Stimulated activated CD8-positive, alpha-beta memory T cell treated with anti-CD3 and anti-CD28 coated beads, Interleukin-7, amount 100 ng/mL, for 1 hour (primary cell): ENCODE data around the gene ELOB.

Experiments used
- DNase-seq, 2 donors: peaks; one replicate each; pipeline ENCODE4 v3.0.0-alpha.2; 2020; ENCODE audit warnings: low read depth in 2 of 2

The ELOB gene

GRCh38 chr16:2777231-2777902 lies at the start of gene ELOB:
TSS of gene ELOB (minus strand) at chr16:2777280. CDS start at chr16:2777239, 41 bp downstream.
- DNase-seq, result peak; percentile 80 to 82

DNA sequence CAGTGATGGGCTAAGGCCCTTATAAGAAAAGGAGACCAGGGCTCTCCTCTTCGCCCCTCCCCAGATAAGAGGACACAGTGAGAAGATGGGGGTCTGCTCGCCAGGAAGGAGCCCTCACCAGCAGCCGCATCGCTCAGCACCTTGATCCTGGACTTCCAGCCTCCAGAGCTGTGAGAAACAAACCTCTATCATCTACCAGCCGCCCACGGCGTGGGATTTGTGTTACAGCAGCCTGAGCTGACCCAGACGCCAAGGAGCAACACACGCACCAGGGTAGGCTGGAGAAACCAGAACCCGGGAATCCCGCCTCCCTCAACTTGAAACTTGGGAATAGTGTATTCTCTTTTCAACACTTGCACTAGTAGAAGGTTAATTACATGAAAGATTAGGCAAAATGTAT lies 48.8 kb upstream of the ELOB start:
- no peak for DNase-seq

- no peak for DNase-seq
Measured at GRCh38 chr16:2825049-2825742, 48.1 kb upstream of the ELOB start.

DNA sequence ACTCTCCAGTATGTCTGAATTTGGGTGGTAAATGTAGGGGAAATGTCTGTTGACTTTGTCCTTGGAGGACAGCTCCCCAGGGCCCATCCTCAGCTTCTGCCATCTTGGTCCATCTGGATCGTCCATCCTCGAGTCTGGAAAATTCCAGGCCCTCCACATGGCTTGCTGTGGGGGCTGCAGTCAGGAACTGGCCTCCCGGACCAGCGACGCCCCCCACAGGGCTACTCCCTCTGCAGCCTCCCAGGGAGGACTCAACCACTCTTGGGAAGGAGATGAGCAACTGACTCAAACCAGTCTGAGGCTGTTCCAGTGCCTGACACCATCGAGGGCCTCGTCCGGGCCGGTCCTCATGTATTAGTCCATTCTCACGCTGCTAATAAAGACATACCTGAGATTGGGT lies 47.5 kb upstream of the ELOB start:
- no peak for DNase-seq

DNA sequence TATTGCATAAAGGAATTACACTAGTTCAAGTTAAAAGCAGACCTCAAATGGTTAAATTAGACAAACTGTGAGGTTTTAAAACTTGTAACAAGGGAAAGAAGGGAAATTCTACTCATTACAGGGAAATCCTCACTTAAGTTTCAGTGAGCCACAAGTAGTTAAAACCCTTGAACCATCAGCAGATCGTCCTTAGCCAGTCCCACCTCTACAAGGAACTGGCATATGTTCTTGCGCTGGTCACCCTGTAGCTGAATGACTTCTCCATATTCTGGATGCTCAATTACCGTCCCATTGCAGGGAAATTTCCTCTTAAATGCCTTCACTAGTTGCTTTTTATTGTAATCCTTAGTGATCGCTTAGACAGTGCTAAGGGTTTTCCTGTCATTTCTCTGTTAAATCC lies 45.4 kb upstream of the ELOB start:
- no peak for DNase-seq

GRCh38 chr16:2822158-2822495 lies 45.0 kb upstream of the ELOB start:
- DNase-seq, result no peak

DNA sequence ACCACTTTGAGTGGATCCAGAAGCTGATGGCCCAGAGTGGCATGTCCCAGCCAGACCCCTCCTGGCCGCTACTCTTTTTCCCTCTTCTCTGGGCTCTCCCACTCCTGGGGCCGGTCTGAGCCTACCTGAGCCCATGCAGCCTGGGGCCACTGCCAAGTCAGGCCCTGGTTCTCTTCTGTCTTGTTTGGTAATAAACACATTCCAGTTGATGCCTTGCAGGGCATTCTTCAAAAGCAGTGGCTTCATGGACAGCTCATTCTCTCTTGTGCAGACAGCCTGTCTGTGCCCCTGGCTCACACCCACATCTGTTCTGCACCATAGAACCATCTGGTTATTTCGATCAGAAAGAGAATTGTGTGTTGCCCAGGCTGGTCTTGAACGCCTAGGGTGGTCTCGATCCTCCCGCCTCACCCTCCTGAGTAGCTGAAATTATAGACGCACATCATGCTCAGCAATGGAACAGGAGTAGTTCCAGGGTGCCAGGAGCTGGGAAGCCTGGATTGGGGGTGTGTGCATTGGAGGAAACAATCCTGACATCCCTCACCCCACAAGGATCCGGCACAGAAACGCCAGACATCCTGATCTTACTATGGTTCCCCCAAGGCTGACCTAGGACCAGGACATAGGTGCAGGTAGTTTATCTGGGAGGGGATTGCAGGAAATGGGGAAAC lies 44.5 kb upstream of the ELOB start:
- no peak for DNase-seq

GRCh38 chr16:2820836-2821486 lies 43.9 kb upstream of the ELOB start:
- DNase-seq, result no peak

DNA sequence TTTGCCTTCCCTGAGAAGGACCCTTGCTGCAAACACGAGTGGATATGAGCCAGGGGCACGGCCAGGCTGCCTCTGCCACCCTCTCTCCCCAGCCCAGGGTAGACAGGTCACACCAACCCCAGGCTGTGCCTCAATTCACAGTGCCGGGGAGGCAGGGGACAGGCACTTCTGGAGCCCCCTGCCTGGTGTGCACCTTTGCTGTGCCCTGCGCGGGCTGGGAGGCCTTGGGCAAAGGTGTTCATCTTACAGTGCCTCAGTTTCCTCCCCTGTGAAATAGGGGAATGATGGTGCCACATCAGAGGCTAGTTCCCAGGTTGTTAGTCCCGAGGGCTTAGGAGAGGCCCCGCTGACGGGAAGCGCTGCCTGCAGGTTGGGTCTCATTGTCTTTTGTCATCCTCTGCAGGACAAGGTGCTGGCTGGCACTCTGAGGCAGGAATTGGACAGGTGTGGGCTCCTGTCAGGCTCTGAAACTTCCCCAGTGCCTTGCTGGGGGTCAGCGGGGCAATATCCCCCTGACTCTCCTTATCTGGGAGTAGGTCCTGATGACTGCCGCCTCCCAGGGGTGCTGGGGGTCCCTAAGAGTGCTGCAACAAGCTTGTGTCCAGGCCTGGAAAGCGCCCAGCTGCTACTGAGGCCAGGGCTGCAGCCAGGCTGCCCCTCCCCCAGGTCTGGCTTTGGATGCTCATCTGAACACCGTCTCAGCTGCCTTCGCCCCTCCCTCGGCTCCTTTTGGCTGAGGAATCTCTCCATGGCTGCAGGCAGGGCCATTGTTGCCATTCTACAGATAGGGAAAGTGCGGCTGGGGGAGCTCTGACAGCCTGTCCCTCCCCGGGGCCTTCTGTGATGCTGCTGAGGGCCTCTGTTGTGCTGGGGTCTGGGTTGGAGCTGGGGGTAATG lies 43.1 kb upstream of the ELOB start:
- no peak for DNase-seq

- DNase-seq, result no peak
Measured at GRCh38 chr16:2819179-2819938, 42.3 kb upstream of the ELOB start.

GRCh38 chr16:2818272-2818876 lies 41.3 kb upstream of the ELOB start:
- no peak for DNase-seq

DNA sequence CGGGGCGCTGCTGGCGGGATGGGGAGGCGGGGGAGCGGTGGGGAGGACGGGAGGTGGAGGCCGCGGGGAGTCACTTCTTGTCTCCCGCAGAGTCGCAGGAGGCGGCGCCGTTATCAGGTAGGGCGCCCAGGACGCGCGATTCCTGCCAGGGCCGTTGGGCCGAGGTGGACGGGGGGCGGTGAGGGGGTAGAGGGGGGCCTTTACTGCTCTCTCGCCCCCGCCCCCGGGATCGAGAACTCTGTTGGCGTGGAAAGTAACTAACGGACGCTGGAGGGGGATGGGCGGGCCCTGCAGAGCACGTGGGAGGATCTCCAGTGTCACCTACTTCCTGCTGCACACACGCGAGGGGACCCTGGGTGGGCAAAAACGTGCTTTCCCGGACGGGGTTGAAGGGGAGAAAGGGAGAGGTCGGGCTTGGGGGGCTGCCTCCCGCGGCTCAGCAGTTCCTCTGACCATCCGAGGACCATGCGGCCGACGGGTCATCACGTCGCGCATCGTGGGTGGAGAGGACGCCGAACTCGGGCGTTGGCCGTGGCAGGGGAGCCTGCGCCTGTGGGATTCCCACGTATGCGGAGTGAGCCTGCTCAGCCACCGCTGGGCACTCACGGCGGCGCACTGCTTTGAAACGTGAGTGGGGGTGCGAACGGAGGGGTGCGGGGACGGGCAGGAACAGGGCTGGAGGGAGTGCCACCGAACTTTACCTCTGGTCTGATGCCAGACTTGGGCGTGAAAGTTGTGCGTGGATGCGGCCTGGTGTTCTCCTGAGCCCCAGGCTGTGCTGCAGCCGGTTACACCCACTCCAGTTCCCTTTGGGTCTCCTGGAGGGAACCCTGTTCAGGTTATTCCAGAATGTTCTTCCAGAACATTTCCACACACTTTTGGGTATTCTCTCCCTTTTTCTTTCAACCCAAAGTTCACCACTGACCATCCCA lies 40.5 kb upstream of the ELOB start:
- DNase-seq, result no peak

- no peak for DNase-seq
Measured at GRCh38 chr16:2816751-2817339, 39.8 kb upstream of the ELOB start, which contains the start of gene PRSS21. TSS of gene PRSS21 (plus strand) at chr16:2817237. CDS start at chr16:2817269, 32 bp downstream.

DNA sequence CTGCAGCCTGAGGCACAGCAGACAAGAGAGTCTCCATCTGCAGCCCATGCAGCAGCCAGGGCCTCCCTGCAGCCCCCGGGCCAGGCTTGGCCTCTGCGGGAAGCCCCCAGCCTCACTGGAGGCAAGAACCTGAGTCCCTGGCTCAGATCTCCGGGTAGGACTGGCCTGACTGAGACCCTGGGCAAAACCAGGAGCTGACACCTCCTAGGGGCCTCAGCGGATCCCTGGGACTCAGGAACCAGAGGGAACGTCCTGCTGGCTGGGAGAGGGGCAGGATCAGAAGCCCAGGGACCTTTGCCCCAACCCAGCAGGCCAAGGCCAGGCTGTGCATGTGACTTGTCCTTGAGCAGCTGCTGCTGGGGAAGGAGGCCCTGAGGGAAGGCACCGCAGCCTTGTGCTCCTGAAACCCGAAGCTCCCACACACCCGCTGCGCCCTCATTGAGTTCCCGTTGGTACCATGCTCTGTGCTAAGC lies 38.3 kb upstream of the ELOB start:
- no peak for DNase-seq

DNA sequence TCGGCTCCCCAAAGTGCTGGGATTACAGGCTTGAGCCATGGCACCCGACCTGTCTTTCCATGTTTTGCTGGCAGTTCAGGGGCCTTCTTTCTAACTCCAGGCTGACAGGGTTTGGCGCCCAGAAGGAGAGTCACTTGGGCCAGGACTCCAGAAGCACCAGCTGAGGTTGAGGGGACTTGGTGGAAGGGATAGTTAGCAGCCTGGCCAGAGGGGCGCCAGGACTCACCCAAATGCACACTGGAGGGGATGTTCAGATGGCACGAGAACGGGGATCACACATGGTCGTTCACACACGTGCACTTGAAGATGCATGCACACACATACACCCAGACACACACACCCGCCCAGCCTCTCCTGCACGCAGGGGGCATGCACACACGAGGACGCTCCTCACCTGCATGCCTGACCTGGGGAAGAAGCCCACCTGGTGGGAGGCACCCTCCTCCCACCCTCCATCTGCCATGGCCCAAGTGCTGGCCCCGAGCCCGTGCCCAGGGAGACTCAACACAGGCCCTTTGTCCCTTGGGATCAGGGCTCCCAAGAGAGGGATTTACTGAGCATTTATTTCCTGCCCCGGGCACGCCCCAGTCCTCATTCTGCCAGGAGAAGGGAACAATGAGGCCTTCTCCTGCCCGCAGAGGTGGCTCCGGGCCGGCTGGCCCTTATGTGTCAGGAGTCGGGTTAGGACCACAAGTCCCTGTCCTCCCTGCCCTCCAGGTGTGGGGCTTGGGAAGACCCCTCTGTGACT lies 37.6 kb upstream of the ELOB start:
- DNase-seq, result no peak

- DNase-seq, result no peak
Measured at GRCh38 chr16:2813771-2814221, 36.7 kb upstream of the ELOB start.

GRCh38 chr16:2811703-2812471 lies 34.8 kb upstream of the ELOB start:
- DNase-seq, result no peak
